Right ventricle myocardium inferior (tissue), 1 donor: ENCODE measurements around the gene LHFPL2. TPM values are rescaled to one million over a fixed set of nuclear protein-coding genes. Genes with fewer than 3 reads are reported as not detected.

Experiments used
- ATAC-seq: fragments of 200-7000 bp; cut with Tn5 transposase; one replicate; pipeline ENCODE4 v1.9.1; 2020; ENCODE audit warnings: mild to moderate bottlenecking, moderate library complexity
- DNase-seq: peaks from one replicate; pipeline ENCODE4 v3.0.0; 2021; ENCODE audit errors: missing footprints
- intact Hi-C: fragments of 100-400 bp; cut with DNase I; formaldehyde crosslinking; loops from one replicate; pipeline ENCODE4 v1.11.0; 2022
- total RNA-seq: library from RNA; stranded (reverse); fragmentation: NEBNext Ultra II Directional; extraction: Animal tissue kit (Norgen Biotek cat#: 25700); gene quantifications from one replicate; pipeline ENCODE4 v1.2.1, GENCODE V29; 2021
- donor health status: DM: no; HTN: yes; CAD: no; lungs with severe emphysema.

The LHFPL2 gene
- total RNA-seq, 1 donor from 2014 or later, result 6.0 TPM

DNA sequence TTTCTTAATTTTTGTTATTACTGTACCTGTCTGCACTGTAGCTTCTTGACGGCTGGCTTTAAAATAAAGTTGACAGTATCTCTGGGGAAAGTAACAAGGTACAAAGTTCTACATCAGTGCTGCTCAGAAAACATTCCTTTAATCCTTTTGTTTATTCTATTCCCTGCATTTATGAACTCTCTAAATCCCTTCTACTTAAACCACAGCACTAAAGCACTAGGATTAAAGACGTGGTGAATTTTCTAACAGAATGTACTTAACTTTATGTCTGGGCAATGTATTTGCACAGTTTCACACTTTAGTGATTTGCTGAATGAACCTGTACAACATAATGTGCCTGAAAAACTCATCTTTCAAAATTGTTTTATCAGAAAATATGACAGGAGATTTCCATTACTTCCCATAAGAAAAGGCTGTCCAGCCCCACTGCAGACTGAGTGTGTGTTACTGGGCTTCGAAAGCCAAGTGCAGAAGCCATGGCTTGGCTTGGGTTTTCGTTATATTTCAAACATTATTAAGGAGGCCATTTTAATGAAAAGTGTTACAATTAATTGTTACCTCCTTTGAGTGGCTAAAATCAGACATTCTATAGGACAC, 43.8 kb downstream of the LHFPL2 start:
- ATAC-seq, result no peak
- DNase-seq, result no peak
- intact Hi-C loops, result no loop called here

DNA sequence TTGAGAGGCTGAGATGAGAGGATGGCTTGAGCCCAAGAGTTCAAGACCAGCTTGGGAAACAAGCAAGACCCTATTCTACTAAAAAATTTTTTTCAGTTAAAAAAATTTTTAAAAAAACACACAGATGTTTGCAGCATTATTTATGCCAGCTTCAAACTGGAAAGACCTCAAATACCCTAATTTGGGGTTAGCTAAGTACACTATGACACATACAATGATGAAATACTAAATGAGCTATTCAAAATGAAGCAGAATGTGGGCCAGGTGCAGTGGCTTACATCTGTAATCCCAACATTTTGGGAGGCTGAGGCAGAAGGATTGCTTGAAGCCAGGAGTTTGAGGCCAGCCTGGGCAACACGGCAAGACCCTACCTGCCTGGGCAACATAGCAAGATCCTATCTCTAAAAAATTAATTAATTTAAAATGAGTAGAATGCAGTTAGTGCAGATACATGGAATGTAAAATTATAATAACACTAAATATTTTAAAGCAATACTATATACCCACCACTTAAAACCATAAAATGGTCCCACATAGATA, 44.9 kb downstream of the LHFPL2 start:
- ATAC-seq, result no peak
- intact Hi-C loops, result no loop called here
- no peak for DNase-seq

DNA sequence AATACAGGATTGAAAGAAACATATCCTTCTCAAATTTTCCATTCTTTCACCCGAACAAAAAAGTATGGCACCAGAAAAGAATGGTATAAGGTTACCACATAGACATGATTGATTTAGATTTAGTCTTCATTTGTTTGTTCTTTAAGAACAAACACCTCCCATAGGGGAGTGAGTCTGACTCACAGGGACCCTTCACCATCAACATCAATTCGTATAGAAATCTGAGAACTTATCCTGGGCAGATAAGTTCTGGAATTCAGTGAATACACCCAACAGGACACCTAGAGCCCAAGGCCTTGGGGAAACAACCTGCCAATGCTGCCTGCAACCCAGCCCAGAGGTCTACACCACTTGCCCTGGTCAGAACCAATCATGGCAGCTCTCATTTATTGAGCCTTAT, 46.2 kb downstream of the LHFPL2 start:
- DNase-seq (no peak), ATAC-seq (no peak)
- intact Hi-C loops, result no loop called here

DNA sequence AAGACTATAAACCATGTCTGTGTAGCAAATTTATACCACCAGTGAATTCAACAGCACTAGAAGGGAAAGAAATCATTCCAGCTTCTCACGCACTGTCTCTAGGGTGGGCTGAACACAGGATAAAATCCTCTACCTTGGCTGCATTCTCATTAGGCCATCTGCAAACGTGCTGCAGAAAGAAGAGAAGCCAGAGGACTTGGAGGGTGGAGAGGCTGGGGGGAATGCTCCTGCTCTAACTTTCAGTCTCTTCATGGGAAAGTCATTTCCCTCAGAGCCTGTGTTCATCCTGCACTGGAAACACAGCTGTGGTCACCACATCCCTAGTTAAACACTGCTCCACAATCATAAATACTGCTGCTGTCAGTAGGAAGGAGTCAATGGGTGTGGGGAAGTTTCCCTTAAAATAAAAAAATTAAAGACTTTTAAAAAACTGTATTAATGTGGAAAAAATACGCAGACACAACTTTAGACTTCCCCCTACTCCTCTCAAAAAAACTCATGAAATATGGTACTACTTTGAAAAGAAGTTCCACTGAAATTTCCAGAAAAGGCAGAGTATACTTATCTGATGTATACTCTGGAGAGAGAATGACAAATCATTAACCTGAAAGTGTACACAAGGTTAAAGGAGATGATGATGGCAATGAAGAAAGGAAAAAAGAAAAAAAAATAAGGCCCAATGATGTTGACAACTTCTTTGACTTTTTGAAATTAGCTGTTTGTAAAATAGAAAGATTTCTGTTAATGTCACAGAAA, 46.8 kb downstream of the LHFPL2 start:
- no peak for ATAC-seq
- intact Hi-C loops, result no loop called here
- no peak for DNase-seq

DNA sequence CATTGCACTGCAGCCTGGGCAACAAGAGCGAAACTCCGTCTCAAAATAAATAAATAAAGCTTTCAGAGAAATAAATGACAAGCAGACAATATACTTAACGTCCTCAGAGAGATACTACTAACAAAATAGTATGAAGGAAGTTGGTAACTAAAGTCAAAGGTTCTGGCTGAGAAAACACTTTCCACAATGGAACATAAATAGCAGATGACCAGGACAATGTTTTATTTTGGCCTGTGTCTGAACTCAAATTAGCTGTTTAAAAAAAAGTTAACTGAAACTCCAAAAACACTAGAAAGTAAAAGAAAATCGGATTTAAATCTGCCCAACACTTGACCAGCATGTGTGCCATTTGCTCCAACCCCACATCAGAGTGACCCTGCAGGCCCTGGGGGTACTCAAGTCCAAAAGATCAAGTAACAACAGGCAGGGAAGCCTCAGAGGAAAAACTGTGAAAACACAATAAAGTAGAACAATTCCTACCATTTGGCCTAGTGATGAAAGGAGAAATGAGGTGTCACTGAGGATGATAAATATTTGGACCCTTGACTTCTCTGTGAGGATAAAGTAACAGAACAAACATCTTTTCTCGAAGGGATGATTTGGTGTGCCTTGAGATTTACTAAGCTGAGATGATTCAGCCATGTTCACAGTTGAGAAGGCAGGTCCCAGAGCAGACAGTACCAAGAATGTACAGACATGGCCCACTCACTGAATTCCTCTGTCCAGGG, 47.7 kb downstream of the LHFPL2 start:
- no peak for DNase-seq
- ATAC-seq, result no peak
- intact Hi-C loops, result no loop called here

DNA sequence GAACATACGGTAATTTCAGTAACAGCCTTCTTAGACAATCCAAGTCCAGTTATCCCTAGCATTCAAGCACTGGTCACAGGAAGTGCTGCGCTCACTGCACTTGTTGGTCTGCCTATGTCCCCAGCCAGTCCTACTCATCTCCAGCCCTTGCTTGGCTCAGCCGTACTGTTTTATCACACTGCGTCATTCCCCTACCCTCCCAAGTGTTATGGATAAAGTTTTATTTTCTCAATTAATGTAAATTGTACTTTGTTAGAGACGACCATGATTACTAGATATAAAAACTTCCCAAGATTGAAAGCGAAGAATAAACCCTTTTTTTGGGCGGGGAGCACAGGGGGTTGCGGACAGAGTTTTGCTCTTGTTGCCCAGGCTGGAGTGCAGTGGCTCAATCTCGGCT, 49.6 kb downstream of the LHFPL2 start:
- DNase-seq (no peak), ATAC-seq (no peak)
- intact Hi-C loops, result loop anchor here (5.0 kb wide), 1 partner anchor 52 kb away; no protein-coding TSS in a partner anchor

DNA sequence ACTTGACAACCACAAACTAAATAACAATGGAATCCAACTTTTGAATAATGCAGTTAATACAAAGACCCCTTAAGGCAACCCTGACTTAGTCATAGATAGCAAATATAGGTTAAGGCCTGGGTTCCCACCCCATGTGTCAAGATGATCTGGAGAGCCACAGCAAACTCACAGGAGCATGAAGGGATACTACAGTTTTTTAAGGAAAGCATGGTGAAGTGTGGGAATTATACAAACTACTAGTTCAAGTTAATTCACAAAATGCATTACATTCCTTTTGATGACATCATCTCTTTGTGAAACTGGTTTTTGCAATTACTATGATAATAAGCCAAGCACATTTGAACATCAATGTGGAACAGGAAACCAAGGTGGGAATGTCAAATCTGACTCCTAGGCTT, 50.6 kb downstream of the LHFPL2 start:
- DNase-seq (no peak), ATAC-seq (no peak)
- intact Hi-C loops, result loop anchor here (5.0 kb wide), 1 partner anchor 51 kb away; no protein-coding TSS in a partner anchor

DNA sequence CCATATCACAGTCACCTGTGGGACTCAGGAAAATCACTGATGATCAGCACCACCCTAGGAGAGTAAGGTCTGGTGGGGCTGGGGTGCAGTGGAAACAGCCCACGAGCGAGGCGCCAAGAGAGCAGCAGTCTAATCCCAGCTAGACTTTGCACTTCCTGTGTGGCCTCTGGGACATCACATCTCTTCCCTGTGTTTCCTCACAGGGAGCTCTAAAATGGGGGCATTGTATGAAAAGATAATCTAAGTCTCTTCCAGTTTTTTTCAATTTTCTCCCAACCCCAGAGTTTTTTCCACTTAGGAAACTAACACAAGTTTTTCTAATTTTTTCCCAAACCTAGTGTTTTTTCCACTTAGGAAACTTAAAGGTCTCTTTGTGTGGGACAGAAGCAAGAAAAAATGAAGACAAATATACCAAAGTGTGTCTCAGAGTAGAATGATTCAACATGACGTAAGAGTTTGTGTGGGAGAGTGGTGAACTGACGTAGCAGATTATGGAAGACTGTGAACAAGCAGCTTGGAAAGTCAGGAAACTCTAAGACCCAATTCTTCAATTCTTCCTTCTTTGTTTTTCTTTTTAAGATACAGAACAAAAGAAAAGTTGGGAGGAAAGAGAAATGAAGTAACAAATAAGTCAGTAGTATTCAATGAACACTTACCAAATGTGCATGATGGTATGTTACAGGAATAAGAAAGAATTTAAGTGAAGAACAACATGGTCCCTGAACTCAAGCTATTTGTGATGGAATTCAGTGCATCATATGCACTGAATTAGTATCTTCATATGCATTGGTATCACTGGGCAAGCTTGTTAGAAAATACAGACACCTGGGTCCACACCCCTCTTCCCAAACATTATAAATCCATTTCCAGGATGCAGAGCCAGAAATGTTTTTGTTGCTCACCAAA, 51.3 kb downstream of the LHFPL2 start:
- intact Hi-C loops, result loop anchor here (5.0 kb wide), 1 partner anchor 50 kb away; no protein-coding TSS in a partner anchor
- ATAC-seq, result no peak
- no peak for DNase-seq

DNA sequence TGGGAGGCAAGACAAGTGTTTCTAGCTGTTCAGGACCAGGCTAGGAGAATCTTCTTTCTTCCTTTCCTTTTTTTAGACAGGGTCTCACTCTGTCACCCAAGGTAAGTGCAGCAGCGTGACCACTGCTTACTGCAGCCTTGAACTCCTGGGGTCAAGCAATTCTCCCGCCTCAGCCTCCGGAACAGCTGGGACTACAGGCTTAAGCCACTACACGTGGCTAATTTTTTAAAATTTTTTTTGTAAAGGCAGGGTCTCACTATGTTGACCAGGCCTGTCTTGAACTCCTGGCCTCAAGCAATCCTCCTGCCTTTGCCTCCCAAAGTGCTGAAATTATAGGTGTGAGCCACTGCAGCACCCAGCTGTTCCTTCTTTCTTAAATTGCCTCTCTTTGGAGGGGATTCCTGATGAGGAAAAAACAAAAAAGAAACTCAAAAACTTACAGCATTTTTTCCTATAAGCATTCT, 53.1 kb downstream of the LHFPL2 start:
- intact Hi-C loops, result loop anchor here (5.0 kb wide), 1 partner anchor 48 kb away; no protein-coding TSS in a partner anchor
- ATAC-seq (no peak), DNase-seq (no peak)

DNA sequence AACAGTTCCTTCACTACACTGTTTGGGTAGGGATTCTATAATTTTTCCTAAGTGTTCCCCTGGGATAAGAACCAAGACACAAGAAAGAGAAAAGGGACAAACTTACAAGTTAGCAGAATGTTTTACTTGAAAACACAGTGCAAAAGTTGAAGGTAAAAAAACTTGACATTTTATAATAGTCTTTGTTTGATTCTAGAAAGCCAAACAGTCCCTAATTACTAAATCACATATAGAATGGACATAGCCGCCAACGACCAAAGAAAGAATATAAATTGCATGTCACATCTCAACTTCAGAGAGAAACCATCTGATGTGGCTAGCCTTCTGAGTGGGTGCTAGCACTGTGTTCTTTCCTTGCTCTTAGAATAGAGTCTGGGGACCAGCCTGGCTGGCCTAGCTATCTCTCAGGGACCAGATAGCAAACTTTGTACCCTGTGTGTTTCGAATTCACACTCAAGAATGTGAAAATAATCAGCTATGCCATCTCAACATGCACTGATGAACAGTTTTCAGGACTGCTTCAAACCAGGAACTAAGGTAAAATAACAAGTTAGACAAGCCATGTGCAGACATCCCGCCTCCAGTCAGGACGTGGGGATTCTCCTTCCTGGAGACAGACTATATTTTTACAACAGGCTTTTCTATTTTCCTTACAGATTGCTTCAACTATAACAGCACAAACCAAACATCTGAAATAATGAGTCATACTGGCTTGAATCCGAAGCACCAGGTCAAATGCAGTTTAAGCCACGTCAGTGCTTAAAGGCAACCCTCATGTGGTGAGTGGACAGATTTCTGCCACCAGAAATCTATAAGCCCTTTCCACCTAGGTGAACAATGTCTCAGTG, 53.7 kb downstream of the LHFPL2 start:
- intact Hi-C loops, result loop anchor here (5.0 kb wide), 1 partner anchor 48 kb away; no protein-coding TSS in a partner anchor
- DNase-seq (no peak), ATAC-seq (peak; percentile 82)

DNA sequence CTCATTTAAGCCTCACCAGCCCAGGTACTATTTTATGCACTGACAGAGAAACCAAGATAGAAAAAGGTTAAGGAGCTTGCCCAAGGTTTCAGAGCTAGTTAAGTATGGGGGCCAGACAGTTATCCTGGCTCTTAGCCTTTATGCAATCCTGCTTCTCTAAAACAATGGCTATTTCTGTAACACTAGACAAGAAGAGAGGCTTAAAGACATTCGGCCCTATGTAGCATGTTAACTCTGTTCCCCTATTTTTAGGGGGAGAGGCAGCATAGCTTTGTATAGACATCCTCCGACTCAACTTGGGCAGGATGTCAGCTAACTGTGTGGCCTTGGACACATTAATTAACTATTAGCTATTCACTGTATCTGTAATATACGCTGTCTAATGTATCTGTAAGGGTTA, 54.6 kb downstream of the LHFPL2 start:
- ATAC-seq, result no peak
- intact Hi-C loops, result no loop called here
- DNase-seq, result no peak

DNA sequence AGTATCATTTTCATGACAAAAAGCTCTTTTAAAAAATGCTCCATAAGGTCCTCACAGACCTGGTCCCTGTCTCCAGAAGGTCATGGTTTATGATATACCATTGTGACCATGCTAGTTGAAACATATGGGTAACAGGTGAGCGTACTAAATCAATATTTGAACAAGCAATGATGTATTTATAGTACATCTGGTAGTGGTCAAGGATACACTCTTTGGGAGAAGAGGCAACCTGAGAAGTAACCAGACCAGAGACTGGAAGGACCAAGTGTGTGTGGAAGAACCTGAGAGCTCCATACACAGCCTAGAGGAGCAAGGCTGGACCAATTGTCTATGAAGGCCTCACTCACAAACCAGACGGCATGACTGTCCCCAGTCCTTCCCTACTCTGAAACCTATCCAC, 55.1 kb downstream of the LHFPL2 start:
- intact Hi-C loops, result no loop called here
- DNase-seq (no peak), ATAC-seq (no peak)

DNA sequence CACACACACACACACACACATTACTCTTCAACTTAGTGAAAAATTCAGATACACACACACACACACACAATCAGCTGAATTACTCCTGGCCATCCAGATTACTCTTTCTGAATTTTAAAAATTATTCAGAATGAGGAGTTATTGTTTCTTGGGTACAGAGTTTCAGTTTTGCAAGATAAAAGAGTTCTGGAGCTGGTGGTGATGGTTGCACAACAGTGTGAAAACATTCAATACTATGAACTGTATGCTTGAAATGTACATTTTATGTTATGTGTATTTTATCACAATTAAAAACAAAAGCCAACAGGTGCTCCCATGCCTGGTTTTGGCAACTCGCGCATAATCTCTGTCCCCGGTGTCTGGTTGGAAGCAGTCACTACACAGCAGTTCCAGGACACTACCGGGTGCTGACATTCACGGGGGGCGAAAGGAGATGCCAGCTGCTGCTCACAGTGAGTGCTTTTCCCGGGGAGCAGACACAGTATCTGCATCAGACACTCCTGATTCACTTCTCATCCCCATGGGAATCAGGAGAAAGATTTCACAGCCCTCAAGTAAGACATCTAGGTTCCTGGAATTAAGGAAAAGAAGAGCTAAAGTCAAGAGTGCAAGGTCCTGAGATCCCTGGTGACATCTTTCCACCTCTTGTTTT, 55.7 kb downstream of the LHFPL2 start:
- ATAC-seq, result peak; percentile 34

DNA sequence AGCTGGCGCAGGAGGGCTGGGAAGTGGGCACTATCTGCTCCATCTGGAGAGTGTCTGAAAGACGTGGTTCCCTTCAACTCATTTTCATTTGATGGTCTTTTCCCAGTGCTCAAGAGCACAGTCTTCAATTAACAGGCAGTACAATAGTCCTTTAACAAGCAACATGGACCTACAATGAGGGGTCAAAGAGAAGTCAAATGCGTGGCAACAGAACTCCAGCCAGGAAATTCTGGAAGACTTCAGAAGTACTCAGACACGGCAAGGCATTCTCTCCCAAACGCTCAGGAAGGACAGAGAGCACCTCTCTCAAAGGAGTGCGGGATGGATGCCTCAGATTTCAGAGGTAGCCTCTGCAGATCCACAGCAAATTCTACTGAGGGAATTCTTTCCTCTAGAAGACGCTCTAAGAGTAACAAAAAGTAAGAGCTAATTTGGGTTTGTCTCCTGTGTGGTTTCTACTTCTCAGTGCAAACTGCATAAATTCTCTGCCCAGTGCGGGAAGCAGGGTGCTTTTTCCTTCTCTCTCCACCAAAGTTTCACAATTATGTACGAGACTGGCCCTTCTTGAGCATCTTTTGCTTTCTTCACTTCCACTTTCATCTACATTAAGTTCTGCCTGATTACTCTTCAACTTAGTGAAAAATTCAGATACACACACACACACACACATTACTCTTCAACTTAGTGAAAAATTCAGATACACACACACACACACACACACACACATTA, 56.4 kb downstream of the LHFPL2 start:
- DNase-seq (no peak), ATAC-seq (no peak)
- intact Hi-C loops, result no loop called here

More for the DNA sequence above, 55.7 kb downstream of the LHFPL2 start:
- DNase-seq, result no peak
- intact Hi-C loops, result no loop called here

DNA sequence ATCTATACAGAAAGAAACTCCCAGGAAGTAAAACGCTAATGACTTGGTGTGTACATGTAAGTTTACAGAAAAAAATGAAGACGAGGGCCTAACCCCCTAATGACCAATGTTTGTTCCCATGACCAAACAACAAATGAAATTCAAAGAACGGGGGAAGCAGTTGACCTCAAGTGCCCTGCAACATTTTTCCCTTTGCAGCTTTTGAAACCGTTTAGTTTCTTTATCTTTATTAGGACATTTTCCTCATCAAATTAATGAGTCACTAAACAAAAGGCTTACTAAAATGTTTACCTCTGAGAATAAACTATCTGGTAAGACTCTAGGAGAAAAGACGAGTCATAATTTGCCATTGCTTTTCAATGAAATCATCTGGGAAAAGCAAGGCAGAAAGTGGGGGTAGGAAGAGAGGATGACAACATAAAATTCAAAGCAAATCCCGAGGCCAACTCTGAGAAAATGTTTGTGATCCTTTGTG, 57.4 kb downstream of the LHFPL2 start:
- intact Hi-C loops, result no loop called here
- ATAC-seq (no peak), DNase-seq (no peak)

DNA sequence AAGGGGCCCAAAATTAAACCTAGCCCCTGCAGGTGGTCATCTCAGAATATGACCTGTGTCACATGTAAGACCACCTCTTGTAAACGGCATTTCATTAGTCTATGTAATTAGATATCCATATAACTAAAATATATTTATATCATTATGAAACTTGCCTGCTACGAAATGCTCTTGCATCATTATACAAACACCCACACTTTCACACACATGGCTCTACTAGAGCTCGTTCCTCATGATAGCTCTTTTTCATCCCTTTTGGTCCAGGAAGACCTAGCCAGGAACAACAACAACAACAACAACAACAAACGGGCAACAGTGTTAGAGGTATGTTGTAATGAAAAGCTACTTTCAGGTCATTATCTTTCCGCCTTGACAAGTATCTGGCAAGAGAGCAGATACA, 58.6 kb downstream of the LHFPL2 start:
- no peak for ATAC-seq
- DNase-seq, result no peak
- intact Hi-C loops, result no loop called here
